IMR-90 (cell line): ENCODE data around the gene SLC2A13. TPM values are rescaled to one million over a fixed set of nuclear protein-coding genes. Genes with fewer than 3 reads are reported as not detected.

Experiments
- ATAC-seq: fragments of 200-7000 bp; cut with Tn5 transposase; 2 replicates; pipeline ENCODE4 v1.9.1; 2020; ENCODE audit warnings: low read depth, mild to moderate bottlenecking, moderate library complexity
- BruUV-seq: library from RNA; stranded (reverse); fragments of 400-500 nt; replicated peaks from 2 replicates; lab custom pipeline; 2021; lab: Mats Ljungman, UMichigan
- CTCF ChIA-PET: fragments of 300-600 bp; formaldehyde crosslinking; extraction: SDS; loops from one replicate; lab custom pipeline; 2021; ENCODE audit warnings: antibody characterized with exemption; lab: Yijun Ruan, JAX
- POLR2A ChIA-PET: fragments of 300-600 bp; sonication (Branson Sonifier 250); formaldehyde crosslinking; loops from one replicate; lab custom pipeline; 2022; ENCODE audit warnings: antibody characterized with exemption; ENCODE audit not compliant: unreplicated experiment; lab: Charles Lee
- DNase-seq: peaks from one replicate; pipeline ENCODE4 v3.0.0; 2013
- H2AFZ ChIP-seq: replicated peaks from 2 replicates; pipeline ENCODE3; 2013; ENCODE audit warnings: low read length, mild to moderate bottlenecking; ENCODE audit not compliant: poor library complexity
- H2AK5ac ChIP-seq: 2 replicates; pipeline ENCODE4 v1.6.1; 2013; ENCODE audit warnings: low read depth, low read length, inconsistent platforms
- H2AK9ac ChIP-seq: replicated peaks from 2 replicates; pipeline ENCODE3; 2013; ENCODE audit warnings: mild to moderate bottlenecking, low read depth, low read length, moderate library complexity; ENCODE audit not compliant: poor library complexity
- H2BK120ac ChIP-seq: 2 replicates; pipeline ENCODE4 v1.6.1; 2013; ENCODE audit warnings: low read depth, low read length, inconsistent platforms
- H2BK15ac ChIP-seq: 3 replicates; pipeline ENCODE4 v1.6.1; 2013; ENCODE audit warnings: low read depth, low read length, inconsistent platforms
- H2BK20ac ChIP-seq: 2 replicates; pipeline ENCODE4 v1.6.1; 2013; ENCODE audit warnings: low read depth, mild to moderate bottlenecking, inconsistent platforms, low read length, moderate library complexity
- H2BK5ac ChIP-seq: 2 replicates; pipeline ENCODE4 v1.6.1; 2013; ENCODE audit warnings: mild to moderate bottlenecking, low read depth, low read length, inconsistent platforms; ENCODE audit not compliant: poor library complexity, severe bottlenecking
- H3K14ac ChIP-seq: replicated peaks from 2 replicates; pipeline ENCODE4 v1.6.1; 2013; ENCODE audit warnings: low read depth, low read length, inconsistent platforms
- H3K18ac ChIP-seq: 2 replicates; pipeline ENCODE4 v1.6.1; 2013; ENCODE audit warnings: low read depth, low read length, control low read depth
- H3K23ac ChIP-seq: 2 replicates; pipeline ENCODE4 v1.6.1; 2013; ENCODE audit warnings: low read depth, low read length, inconsistent platforms
- H3K27ac ChIP-seq: 2 replicates; pipeline ENCODE4 v1.5.1; 2013; ENCODE audit warnings: mild to moderate bottlenecking, control low read depth, low read length; ENCODE audit not compliant: insufficient read depth
- H3K27me3 ChIP-seq: 2 replicates; pipeline ENCODE4 v1.6.1; 2013; ENCODE audit warnings: low read length; ENCODE audit not compliant: control insufficient read depth, insufficient read depth
- H3K36me3 ChIP-seq: 2 replicates; pipeline ENCODE4 v1.6.1; 2013; ENCODE audit warnings: low read length, mixed read lengths; ENCODE audit not compliant: control insufficient read depth, insufficient read depth
- H3K4ac ChIP-seq: 2 replicates; pipeline ENCODE4 v1.6.1; 2013; ENCODE audit warnings: low read depth, low read length, inconsistent platforms
- H3K4me1 ChIP-seq: 2 replicates; pipeline ENCODE4 v1.6.1; 2013; ENCODE audit warnings: low read length, mixed read lengths; ENCODE audit not compliant: control insufficient read depth, insufficient read depth
- H3K4me2 ChIP-seq: 2 replicates; pipeline ENCODE4 v1.6.1; 2013; ENCODE audit warnings: low read depth, mild to moderate bottlenecking, control low read depth, low read length, moderate library complexity
- H3K4me3 ChIP-seq: 2 replicates; pipeline ENCODE4 v1.5.1; 2013; ENCODE audit warnings: low read depth, mild to moderate bottlenecking, control low read depth, low read length, moderate library complexity; ENCODE audit not compliant: insufficient read depth
- H3K56ac ChIP-seq: 2 replicates; pipeline ENCODE4 v1.6.1; 2013; ENCODE audit warnings: low read length, inconsistent platforms; ENCODE audit not compliant: insufficient read depth; ENCODE audit errors: extremely low read depth
- H3K79me1 ChIP-seq, 2 experiments: 2 replicates each; pipeline ENCODE4 v1.6.1; 2013; ENCODE audit warnings: low read length in 2 of 2, inconsistent platforms in 1 of 2, low read depth in 1 of 2
- H3K9ac ChIP-seq: 2 replicates; pipeline ENCODE4 v1.6.1; 2013; ENCODE audit warnings: low read depth, low read length, control low read depth
- H3K9me1 ChIP-seq: 2 replicates; pipeline ENCODE4 v1.6.1; 2013; ENCODE audit warnings: low read length, inconsistent platforms; ENCODE audit not compliant: insufficient read depth
- H3K9me3 ChIP-seq: 2 replicates; pipeline ENCODE4 v1.6.1; 2013; ENCODE audit warnings: low read length; ENCODE audit not compliant: control insufficient read depth, insufficient read depth
- H4K20me1 ChIP-seq: 2 replicates; pipeline ENCODE4 v1.6.1; 2013; ENCODE audit warnings: low read length, inconsistent platforms; ENCODE audit not compliant: insufficient read depth
- H4K5ac ChIP-seq: 2 replicates; pipeline ENCODE4 v1.6.1; 2013; ENCODE audit warnings: mild to moderate bottlenecking, low read depth, low read length, control low read depth
- H4K8ac ChIP-seq, 2 experiments: 2 replicates each; pipeline ENCODE4 v1.6.1; 2013; ENCODE audit warnings: low read depth in 2 of 2, low read length in 2 of 2, control low read depth in 1 of 2, inconsistent platforms in 1 of 2
- H4K91ac ChIP-seq: 2 replicates; pipeline ENCODE4 v1.6.1; 2013; ENCODE audit warnings: low read depth, low read length, inconsistent platforms; ENCODE audit not compliant: insufficient read depth
- BHLHE40 ChIP-seq: fragments of 150-350 bp; IDR thresholded peaks from 2 replicates; pipeline ENCODE4 v1.6.1; 2016; ENCODE audit warnings: mild to moderate bottlenecking, low read depth, low read length
- CEBPB ChIP-seq: IDR thresholded peaks from 2 replicates; pipeline ENCODE4 v1.6.1; 2012; ENCODE audit warnings: low read depth, low read length, improper control_type of control experiment
- CHD1 ChIP-seq: IDR thresholded peaks from 2 replicates; pipeline ENCODE4 v1.6.1; 2012; ENCODE audit warnings: low read depth, low read length, improper control_type of control experiment
- FOS ChIP-seq: fragments of 150-350 bp; IDR thresholded peaks from 2 replicates; pipeline ENCODE4 v1.6.1; 2016; ENCODE audit warnings: low read depth, low read length
- MAFK ChIP-seq: IDR thresholded peaks from 2 replicates; pipeline ENCODE4 v1.6.1; 2012; ENCODE audit warnings: low read depth, low read length, improper control_type of control experiment
- MAZ ChIP-seq: IDR thresholded peaks from 2 replicates; pipeline ENCODE4 v1.6.1; 2012; ENCODE audit warnings: low read depth, mild to moderate bottlenecking, low read length, improper control_type of control experiment, moderate library complexity, borderline replicate concordance
- MXI1 ChIP-seq: IDR thresholded peaks from 2 replicates; pipeline ENCODE4 v1.6.1; 2012; ENCODE audit warnings: low read depth, mild to moderate bottlenecking, low read length, moderate library complexity, borderline replicate concordance
- NFE2L2 ChIP-seq: fragments of 150-350 bp; IDR thresholded peaks from 2 replicates; pipeline ENCODE4 v1.6.1; 2016; ENCODE audit warnings: low read depth, mild to moderate bottlenecking, low read length
- POLR2A ChIP-seq: IDR thresholded peaks from 2 replicates; pipeline ENCODE4 v1.6.1; 2012; ENCODE audit warnings: mild to moderate bottlenecking, low read depth, low read length
- RAD21 ChIP-seq: IDR thresholded peaks from 2 replicates; pipeline ENCODE4 v1.6.1; 2012; ENCODE audit warnings: low read length, improper control_type of control experiment
- RCOR1 ChIP-seq: IDR thresholded peaks from 2 replicates; pipeline ENCODE4 v1.6.1; 2012; ENCODE audit warnings: mild to moderate bottlenecking, low read length, improper control_type of control experiment; ENCODE audit not compliant: insufficient replicate concordance
- RFX5 ChIP-seq: IDR thresholded peaks from 2 replicates; pipeline ENCODE4 v1.8.0; 2012; ENCODE audit warnings: low read depth, mild to moderate bottlenecking, low read length, moderate library complexity
- SMC3 ChIP-seq: fragments of 150-350 bp; IDR thresholded peaks from 2 replicates; pipeline ENCODE4 v1.6.1; 2016; ENCODE audit warnings: low read depth, mild to moderate bottlenecking, antibody characterized with exemption, low read length, moderate library complexity
- USF2 ChIP-seq: fragments of 150-350 bp; IDR thresholded peaks from 2 replicates; pipeline ENCODE4 v1.6.1; 2017; ENCODE audit warnings: mild to moderate bottlenecking, antibody characterized with exemption, low read length, low read depth
- WGBS, 2 experiments: methylation state at CpG; one replicate each; pipeline versions ENCODE4 v1.1.5 to v1.1.7; 2013; ENCODE audit warnings: missing lambda C conversion rate in 2 of 2; ENCODE audit not compliant: insufficient read length in 1 of 2; ENCODE audit errors: extremely low coverage in 2 of 2; 5-methylcytosine and 5-hydroxymethylcytosine counted together
- dilution Hi-C: fragments of 300-500 bp; cut with HindIII; formaldehyde crosslinking; loops from one replicate; pipeline ENCODE4 v1.14.3; 2018; ENCODE audit warnings: low sequenced_read_pairs; ENCODE audit not compliant: unreplicated experiment
- in situ Hi-C: fragments of 300-500 bp; cut with MboI; formaldehyde crosslinking; loops from 3 replicates; pipeline ENCODE4 v1.14.3; 2019; ENCODE audit warnings: low sequenced_read_pairs, inconsistent platforms, mixed read lengths
- intact Hi-C: fragments of 100-400 bp; cut with micrococcal nuclease; formaldehyde crosslinking; loops from 2 replicates; pipeline ENCODE4 v1.10.0; 2022
- polyA plus RNA-seq, 3 experiments: library from polyadenylated mRNA; depleted of rRNA; stranded (reverse); fragments of >200 nt; gene quantifications; 2 replicates each; pipeline ENCODE4 v1.2.3, GENCODE V29; 2012; ENCODE audit warnings: low replicate concordance in 1 of 3
- total RNA-seq: library from RNA; depleted of rRNA; stranded (reverse); fragments of >200 nt; gene quantifications from 2 replicates; pipeline ENCODE4 v1.2.3, GENCODE V29; 2012
- TF ChIP-seq, protein P1 (sequence below): fragments of 150-350 bp; IDR thresholded peaks from 2 replicates; pipeline ENCODE4 v1.6.1; 2016; ENCODE audit warnings: low read depth, mild to moderate bottlenecking, low read length, moderate library complexity, borderline replicate concordance
- TF ChIP-seq, protein P2 (sequence below): conservative IDR thresholded peaks from 2 replicates; pipeline ENCODE4 v1.5.1; 2012; ENCODE audit warnings: mild to moderate bottlenecking, low read depth, low read length, improper control_type of control experiment

SLC2A13 gene
- total and polyA plus RNA-seq, 2 of the 4 experiments (the other 2 are of a cell fraction) = 1.5 to 3.9 TPM

DNA sequence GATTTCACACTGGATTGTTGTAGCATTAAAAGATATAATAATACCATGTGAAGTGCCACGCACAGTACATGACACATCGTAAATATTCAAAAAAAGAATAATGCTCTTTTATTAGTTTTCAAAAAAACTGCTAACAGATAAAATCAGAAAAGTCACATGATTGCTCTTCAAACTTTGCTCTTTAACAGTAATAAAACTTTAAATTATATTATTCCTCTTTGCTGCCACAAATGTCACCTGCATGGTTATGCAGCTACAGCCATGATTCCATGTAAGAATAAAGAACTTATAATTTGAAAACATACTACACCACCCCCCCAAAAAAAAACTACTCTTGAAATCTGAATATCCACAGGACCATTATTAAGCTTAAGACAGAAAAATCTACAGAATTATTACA, 90.0 kb downstream of the SLC2A13 start:
- DNase-seq (no peak), ATAC-seq (no peak)
- H3K79me1 ChIP-seq = no peaks in the 10 kb centered on the region
- H3K27ac ChIP-seq = no peak overlapping the region
- in situ Hi-C loops = no loop called here
- H3K4me1 ChIP-seq = peaks cover 4% of the 10 kb centered on the region
- dilution Hi-C loops = no loop called here
- ChIA-PET CTCF (interaction anchor here (0.6 to 1.3 kb wide), 3 partner anchors 18 to 743 kb away, joined by 3 to 7 read pairs (median 4); no protein-coding TSS in a partner anchor), POLR2A (no interaction called here)
- H3K9me1 ChIP-seq = peaks cover 8% of the 10 kb centered on the region
- no peak overlapping the region for H2BK15ac ChIP-seq
- WGBS, 2 experiments = no CpG with 5 or more reads among the region's 2 CpGs
- H3K18ac ChIP-seq = no peak overlapping the region
- H4K5ac ChIP-seq = no peak overlapping the region
- H2AFZ ChIP-seq = no peak overlapping the region
- no peak overlapping the region for H4K8ac ChIP-seq
- no peak overlapping the region for H3K4ac ChIP-seq
- no peak overlapping the region for H2AK9ac ChIP-seq
- no peak overlapping the region for H2AK5ac ChIP-seq
- intact Hi-C loops = loop anchor here (10.0 kb wide), 1 partner anchor 251 kb away; no protein-coding TSS in a partner anchor
- H2BK5ac ChIP-seq = no peak overlapping the region
- no peaks in the 10 kb centered on the region for H4K20me1 ChIP-seq
- no peak overlapping the region for H3K23ac ChIP-seq
- H4K91ac ChIP-seq = no peak overlapping the region
- no peak overlapping the region for H3K14ac ChIP-seq
- no TSS peak for BruUV-seq
- no peaks in the 10 kb centered on the region for H3K27me3 ChIP-seq
- no peak overlapping the region for H3K56ac ChIP-seq
- no peaks in the 10 kb centered on the region for H3K36me3 ChIP-seq
- no peak overlapping the region for H2BK20ac ChIP-seq
- H3K9me3 ChIP-seq = no peaks in the 10 kb centered on the region
- H3K4me3 ChIP-seq = no peak overlapping the region
- H3K9ac ChIP-seq = no peak overlapping the region
- TF ChIP-seq MXI1 (no peak), CHD1 (no peak), RAD21 (no peak), BHLHE40 (no peak), MAFK (no peak), CEBPB (no peak), MAZ (no peak), SMC3 (no peak), POLR2A (no peak), NFE2L2 (no peak), FOS (no peak), RFX5 (no peak), RCOR1 (no peak), USF2 (no peak)
- TF ChIP-seq, protein P1, sequence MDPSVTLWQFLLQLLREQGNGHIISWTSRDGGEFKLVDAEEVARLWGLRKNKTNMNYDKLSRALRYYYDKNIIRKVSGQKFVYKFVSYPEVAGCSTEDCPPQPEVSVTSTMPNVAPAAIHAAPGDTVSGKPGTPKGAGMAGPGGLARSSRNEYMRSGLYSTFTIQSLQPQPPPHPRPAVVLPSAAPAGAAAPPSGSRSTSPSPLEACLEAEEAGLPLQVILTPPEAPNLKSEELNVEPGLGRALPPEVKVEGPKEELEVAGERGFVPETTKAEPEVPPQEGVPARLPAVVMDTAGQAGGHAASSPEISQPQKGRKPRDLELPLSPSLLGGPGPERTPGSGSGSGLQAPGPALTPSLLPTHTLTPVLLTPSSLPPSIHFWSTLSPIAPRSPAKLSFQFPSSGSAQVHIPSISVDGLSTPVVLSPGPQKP = no peak
- TF ChIP-seq, protein P2, sequence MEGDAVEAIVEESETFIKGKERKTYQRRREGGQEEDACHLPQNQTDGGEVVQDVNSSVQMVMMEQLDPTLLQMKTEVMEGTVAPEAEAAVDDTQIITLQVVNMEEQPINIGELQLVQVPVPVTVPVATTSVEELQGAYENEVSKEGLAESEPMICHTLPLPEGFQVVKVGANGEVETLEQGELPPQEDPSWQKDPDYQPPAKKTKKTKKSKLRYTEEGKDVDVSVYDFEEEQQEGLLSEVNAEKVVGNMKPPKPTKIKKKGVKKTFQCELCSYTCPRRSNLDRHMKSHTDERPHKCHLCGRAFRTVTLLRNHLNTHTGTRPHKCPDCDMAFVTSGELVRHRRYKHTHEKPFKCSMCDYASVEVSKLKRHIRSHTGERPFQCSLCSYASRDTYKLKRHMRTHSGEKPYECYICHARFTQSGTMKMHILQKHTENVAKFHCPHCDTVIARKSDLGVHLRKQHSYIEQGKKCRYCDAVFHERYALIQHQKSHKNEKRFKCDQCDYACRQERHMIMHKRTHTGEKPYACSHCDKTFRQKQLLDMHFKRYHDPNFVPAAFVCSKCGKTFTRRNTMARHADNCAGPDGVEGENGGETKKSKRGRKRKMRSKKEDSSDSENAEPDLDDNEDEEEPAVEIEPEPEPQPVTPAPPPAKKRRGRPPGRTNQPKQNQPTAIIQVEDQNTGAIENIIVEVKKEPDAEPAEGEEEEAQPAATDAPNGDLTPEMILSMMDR = no peak
- H3K4me2 ChIP-seq = no peak overlapping the region
- H2BK120ac ChIP-seq = no peak overlapping the region
